Thoracic aorta (tissue), 2 donors: Measurements from ENCODE around the gene COL18A1. TPM values are rescaled to one million over a fixed set of nuclear protein-coding genes. Genes with fewer than 3 reads are reported as not detected.
"Not testable (repeated sequence)": the region's sequence is repeated elsewhere in the genome, so short reads cannot be mapped to it uniquely, and the experiment has no call there.

Experiments used
- ATAC-seq: fragments of 150-250 bp; one replicate; pipeline ENCODE4 v1.8.0; 2017; ENCODE audit warnings: low read depth; ENCODE audit not compliant: insufficient number of reproducible peaks, low FRiP score
- DNase-seq: peaks from one replicate; pipeline ENCODE4 v3.0.0-alpha.2; 2020; ENCODE audit warnings: low spot score
- H3K27ac ChIP-seq, 2 donors: fragments of 200-600 bp; sonication (generic); 1 replicate in 1 of 2; 2 replicates in 1 of 2; pipeline ENCODE4 v1.5.1; 2016; ENCODE audit warnings: mild to moderate bottlenecking in 2 of 2, moderate library complexity in 2 of 2
- H3K27me3 ChIP-seq: fragments of 200-600 bp; sonication (generic); replicated peaks from 2 replicates; pipeline ENCODE4 v1.6.0; 2016; ENCODE audit warnings: mild to moderate bottlenecking; ENCODE audit not compliant: insufficient read depth
- H3K36me3 ChIP-seq: fragments of 200-600 bp; sonication (generic); one replicate; pipeline ENCODE4 v1.5.1; 2016
- H3K4me1 ChIP-seq, 2 donors: fragments of 200-600 bp; sonication (generic); 1 replicate in 1 of 2; 2 replicates in 1 of 2; pipeline versions ENCODE4 v1.5.1 to v1.6.0; 2016; ENCODE audit warnings: low read depth in 2 of 2, mild to moderate bottlenecking in 1 of 2; ENCODE audit not compliant: control insufficient read depth in 1 of 2
- H3K4me3 ChIP-seq: fragments of 200-600 bp; sonication (generic); 2 replicates; pipeline ENCODE4 v1.5.1; 2016; ENCODE audit warnings: mild to moderate bottlenecking
- H3K9me3 ChIP-seq: fragments of 200-600 bp; sonication (generic); 2 replicates; pipeline ENCODE4 v1.5.1; 2016
- total RNA-seq, 2 donors: library from RNA; depleted of rRNA; stranded (reverse); fragments of >200 nt; gene quantifications; one replicate each; pipeline versions ENCODE4 v1.1.0 to v1.2.3, GENCODE V29; 2016
- TF ChIP-seq, protein P1 (sequence below): fragments of 200-600 bp; sonication (generic); IDR thresholded peaks from one replicate; pipeline ENCODE4 v1.5.1; 2019; ENCODE audit warnings: antibody characterized with exemption

COL18A1 gene
- total RNA-seq, 2 donors from 2014 or later: 507 to 811 TPM

DNA sequence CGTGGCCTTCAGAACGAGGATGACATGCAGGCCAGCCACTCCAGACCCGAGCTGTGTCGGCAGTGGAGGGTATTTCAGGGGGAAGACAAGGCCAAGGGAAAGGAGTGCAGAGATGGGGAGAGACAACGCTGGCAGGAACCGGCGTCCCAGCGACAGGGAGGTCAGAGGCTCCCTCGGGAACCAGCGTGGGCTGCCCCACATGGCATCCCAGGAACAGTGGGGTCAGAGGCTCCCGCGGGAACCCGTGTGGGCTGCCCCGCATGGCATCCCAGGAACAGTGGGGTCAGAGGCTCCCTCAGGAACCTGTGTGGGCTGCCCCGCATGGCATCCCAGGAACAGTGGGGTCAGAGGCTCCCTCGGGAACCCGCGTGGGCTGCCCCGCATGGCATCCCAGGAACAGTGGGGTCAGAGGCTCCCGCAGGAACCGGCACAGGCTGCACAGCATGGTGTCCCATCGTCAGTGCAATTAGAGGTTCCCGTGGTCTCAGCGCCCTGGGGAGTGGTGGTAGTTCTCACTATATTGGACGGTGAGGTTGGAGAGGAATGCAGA is 94.3 kb downstream of the COL18A1 start:
- Histone ChIP-seq H3K36me3 (peaks cover 60% of the 10 kb centered on the region), H3K27me3 (no peaks in the 10 kb centered on the region), H3K4me3 (no peak overlapping the region), H3K27ac (no peak overlapping the region), H3K4me1 (no peaks in the 10 kb centered on the region), H3K9me3 (no peaks in the 10 kb centered on the region)
- DNase-seq (no peak), ATAC-seq (no peak)
- TF ChIP-seq, protein P1, sequence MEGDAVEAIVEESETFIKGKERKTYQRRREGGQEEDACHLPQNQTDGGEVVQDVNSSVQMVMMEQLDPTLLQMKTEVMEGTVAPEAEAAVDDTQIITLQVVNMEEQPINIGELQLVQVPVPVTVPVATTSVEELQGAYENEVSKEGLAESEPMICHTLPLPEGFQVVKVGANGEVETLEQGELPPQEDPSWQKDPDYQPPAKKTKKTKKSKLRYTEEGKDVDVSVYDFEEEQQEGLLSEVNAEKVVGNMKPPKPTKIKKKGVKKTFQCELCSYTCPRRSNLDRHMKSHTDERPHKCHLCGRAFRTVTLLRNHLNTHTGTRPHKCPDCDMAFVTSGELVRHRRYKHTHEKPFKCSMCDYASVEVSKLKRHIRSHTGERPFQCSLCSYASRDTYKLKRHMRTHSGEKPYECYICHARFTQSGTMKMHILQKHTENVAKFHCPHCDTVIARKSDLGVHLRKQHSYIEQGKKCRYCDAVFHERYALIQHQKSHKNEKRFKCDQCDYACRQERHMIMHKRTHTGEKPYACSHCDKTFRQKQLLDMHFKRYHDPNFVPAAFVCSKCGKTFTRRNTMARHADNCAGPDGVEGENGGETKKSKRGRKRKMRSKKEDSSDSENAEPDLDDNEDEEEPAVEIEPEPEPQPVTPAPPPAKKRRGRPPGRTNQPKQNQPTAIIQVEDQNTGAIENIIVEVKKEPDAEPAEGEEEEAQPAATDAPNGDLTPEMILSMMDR: no peak

DNA sequence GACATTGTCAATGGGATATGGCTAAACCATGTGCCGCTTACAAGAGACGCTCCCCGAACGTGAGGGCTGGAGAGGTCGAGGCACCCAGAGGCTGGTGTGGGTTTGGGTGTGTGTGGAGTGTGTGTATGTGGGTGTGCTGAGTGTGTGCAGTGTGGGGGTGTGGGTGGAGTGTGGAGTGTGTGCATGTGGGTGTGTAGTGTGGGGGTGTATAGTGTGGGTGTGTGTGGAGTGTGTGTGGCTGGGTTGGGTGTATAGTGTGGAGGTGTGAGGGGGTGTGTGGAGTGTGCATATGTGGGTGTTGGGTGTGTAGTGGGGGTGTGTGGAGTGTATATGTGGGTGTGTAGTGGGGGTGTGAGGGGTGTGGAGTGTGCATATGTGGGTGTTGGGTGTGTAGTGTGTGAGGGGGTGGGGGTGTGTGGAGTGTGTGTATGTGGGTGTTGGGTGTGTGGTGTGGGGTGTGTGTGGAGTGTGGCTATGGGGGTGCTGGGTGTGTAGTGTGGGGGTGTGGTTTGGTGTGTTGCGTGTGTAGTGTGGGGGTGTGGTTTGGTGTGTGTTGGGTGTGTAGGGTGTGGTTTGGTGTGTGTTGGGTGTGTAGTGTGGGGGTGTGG is 95.1 kb downstream of the COL18A1 start:
- DNase-seq (no peak), ATAC-seq (no peak)
- no peak overlapping the region for H3K27ac ChIP-seq
- TF ChIP-seq, protein P1: no peak
- peaks cover 58% of the 10 kb centered on the region for H3K36me3 ChIP-seq
- H3K27me3 ChIP-seq: no peaks in the 10 kb centered on the region
- H3K4me1 ChIP-seq: no peaks in the 10 kb centered on the region
- no peak overlapping the region for H3K4me3 ChIP-seq
- no peaks in the 10 kb centered on the region for H3K9me3 ChIP-seq

DNA sequence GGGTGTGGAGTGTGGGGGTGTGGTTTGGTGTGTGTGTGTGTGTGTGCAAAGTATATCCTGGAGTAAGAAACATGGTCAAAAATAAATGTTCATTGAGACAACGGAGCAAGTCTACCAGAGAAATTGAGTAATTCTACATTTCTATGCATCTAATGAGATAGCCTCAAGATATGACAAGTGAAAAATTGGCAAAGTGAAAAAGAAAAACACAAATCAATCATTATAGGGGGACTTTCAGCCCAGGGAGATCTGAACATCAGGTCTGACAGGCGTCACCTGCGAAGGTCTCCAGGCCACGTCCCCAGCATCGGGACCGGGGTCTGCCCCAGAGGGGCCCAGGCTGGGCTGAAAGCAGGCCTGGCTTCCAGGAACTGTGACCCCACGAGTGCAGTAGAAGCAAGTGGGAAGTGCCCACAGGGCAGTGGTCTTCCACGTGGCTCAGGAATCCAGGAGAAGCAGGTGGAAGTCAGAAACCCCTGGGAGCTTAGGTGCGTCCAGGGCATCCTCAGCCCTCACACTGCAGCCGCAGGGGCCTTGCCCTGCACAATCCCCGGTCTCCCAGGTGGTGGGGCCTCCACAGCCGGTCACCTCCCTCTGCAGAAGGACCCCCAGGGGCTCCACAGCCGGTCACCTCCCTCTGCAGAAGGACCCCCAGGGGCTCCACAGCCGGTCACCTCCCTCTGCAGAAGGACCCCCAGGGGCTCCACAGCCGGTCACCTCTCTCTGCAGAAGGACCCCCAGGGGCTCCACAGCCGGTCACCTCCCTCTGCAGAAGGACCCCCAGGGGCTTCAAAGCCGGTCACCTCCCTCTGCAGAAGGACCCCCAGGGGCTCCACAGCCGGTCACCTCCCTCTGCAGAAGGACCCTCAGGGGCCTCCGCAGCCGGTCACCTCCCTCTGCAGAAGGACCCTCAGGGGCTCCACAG is 96.4 kb downstream of the COL18A1 start:
- H3K4me1 ChIP-seq, DNase-seq, H3K4me3 ChIP-seq, H3K27ac ChIP-seq, H3K27me3 ChIP-seq, H3K9me3 ChIP-seq, ATAC-seq: not testable (repeated sequence)
- H3K36me3 ChIP-seq: peaks cover 51% of the 10 kb centered on the region

DNA sequence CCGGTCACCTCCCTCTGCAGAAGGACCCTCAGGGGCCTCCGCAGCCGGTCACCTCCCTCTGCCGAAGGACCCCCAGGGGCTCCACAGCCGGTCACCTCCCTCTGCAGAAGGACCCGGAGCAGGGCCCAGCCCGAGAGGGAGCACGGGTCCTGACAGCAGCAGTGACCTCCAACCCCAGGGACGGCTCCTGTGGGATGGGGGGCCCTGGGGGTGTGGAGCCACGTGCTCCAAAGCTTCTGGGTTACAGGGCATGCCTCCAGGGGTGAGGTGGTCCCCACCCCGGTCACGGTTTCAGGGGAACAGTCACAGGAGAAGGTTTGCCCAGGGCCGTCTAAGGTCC is 97.0 kb downstream of the COL18A1 start:
- no peaks in the 10 kb centered on the region for H3K9me3 ChIP-seq
- H3K27ac ChIP-seq: no peak overlapping the region
- no peak overlapping the region for H3K4me3 ChIP-seq
- H3K36me3 ChIP-seq: peaks cover 45% of the 10 kb centered on the region
- TF ChIP-seq, protein P1: no peak
- ATAC-seq (no peak), DNase-seq (no peak)
- H3K4me1 ChIP-seq: no peaks in the 10 kb centered on the region
- H3K27me3 ChIP-seq: no peaks in the 10 kb centered on the region

DNA sequence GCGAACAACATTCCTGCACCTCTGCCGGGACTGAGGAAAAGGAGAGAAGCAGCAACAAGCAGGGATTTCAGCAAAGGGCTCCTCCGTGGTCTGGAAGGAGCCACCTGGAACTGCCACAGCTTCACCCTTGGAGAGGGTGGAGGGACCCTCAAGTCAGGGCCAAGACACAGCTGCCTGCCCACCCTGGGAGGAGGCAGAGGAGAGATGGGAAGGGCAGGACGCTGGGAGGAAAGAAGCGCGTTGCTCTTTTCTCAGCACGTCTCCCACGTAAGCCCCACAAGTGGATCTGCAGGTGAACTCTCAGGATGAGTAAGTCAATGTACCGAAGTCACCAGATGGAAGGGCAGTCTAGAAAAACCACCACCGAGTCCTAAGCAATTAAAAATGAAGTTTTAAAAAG is 97.6 kb downstream of the COL18A1 start:
- ATAC-seq (no peak), DNase-seq (no peak)
- peaks cover 38% of the 10 kb centered on the region for H3K36me3 ChIP-seq
- no peaks in the 10 kb centered on the region for H3K9me3 ChIP-seq
- no peak overlapping the region for H3K27ac ChIP-seq
- H3K4me1 ChIP-seq: no peaks in the 10 kb centered on the region
- H3K27me3 ChIP-seq: no peaks in the 10 kb centered on the region
- no peak overlapping the region for H3K4me3 ChIP-seq
- TF ChIP-seq, protein P1: no peak

DNA sequence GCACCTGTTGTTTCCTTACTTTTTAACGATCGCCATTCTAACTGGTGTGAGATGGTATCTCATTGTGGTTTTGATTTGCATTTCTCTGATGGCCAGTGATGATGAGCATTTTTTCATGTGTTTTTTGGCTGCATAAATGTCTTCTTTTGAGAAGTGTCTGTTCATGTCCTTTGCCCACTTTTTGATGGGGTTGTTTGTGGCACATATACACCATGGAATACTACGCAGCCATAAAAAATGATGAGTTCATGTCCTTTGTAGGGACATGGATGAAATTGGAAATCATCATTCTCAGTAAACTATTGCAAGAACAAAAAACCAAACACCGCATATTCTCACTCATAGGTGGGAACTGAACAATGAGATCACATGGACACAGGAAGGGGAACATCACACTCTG is 98.3 kb downstream of the COL18A1 start:
- not testable (repeated sequence) for H3K27me3 ChIP-seq, ATAC-seq, H3K4me1 ChIP-seq, H3K9me3 ChIP-seq, H3K27ac ChIP-seq, H3K4me3 ChIP-seq, DNase-seq
- peaks cover 35% of the 10 kb centered on the region for H3K36me3 ChIP-seq
